WTC11 (cell line): ENCODE results near the gene CRABP2. TPM values are rescaled to one million over a fixed set of nuclear protein-coding genes. Genes with fewer than 3 reads are reported as not detected.
A peak's percentile ranks its signal among the peaks of the same experiment; 100 is the strongest.

Experiments
- ATAC-seq: fragments of 200-7000 bp; cut with Tn5 transposase; 2 replicates; pipeline ENCODE4 v1.10.0; 2021; ENCODE audit warnings: mild to moderate bottlenecking, moderate library complexity
- CTCF ChIA-PET: fragments of 300-600 bp; sonication (Branson Sonifier 250); formaldehyde crosslinking; loops from one replicate; lab custom pipeline; 2021; ENCODE audit warnings: antibody characterized with exemption; lab: Charles Lee
- POLR2A ChIA-PET: fragments of 350-600 bp; sonication (Branson Sonifier 250); formaldehyde crosslinking; loops from one replicate; lab custom pipeline; 2021; ENCODE audit warnings: antibody characterized with exemption; lab: Charles Lee
- DNase-seq: peaks from one replicate; pipeline ENCODE4 v3.0.0; 2021; ENCODE audit warnings: low spot score
- H3K27ac Mint-ChIP-seq: 2 replicates; pipeline ENCODE4 v1.8.0; 2021; ENCODE audit warnings: mixed read lengths
- H3K27me3 Mint-ChIP-seq: 2 replicates; pipeline ENCODE4 v1.8.0; 2021; ENCODE audit warnings: low read depth, mild to moderate bottlenecking, moderate library complexity, mixed read lengths
- H3K36me3 Mint-ChIP-seq: 2 replicates; pipeline ENCODE4 v1.8.0; 2021; ENCODE audit warnings: mixed read lengths
- H3K4me1 Mint-ChIP-seq: 2 replicates; pipeline ENCODE4 v1.8.0; 2022; ENCODE audit warnings: mixed read lengths
- H3K4me3 Mint-ChIP-seq: 2 replicates; pipeline ENCODE4 v1.8.0; 2021; ENCODE audit warnings: mild to moderate bottlenecking, moderate library complexity, mixed read lengths
- H3K9me3 Mint-ChIP-seq: 2 replicates; pipeline ENCODE4 v1.8.0; 2021; ENCODE audit warnings: mixed read lengths
- ATF1 ChIP-seq: sonication (generic); formaldehyde crosslinking; IDR thresholded peaks from 2 replicates; pipeline ENCODE4 v1.8.1; 2023; ENCODE audit warnings: mild to moderate bottlenecking, moderate library complexity, missing genetic modification reagents
- CTCF ChIP-seq: fragments of 200-600 bp; IDR thresholded peaks from 2 replicates; pipeline ENCODE4 v1.8.0; 2022; ENCODE audit warnings: antibody characterized with exemption
- GTF2I ChIP-seq: fragments of 250-450 bp; sonication (Bioruptor Pico); conservative IDR thresholded peaks from 2 replicates; pipeline ENCODE4 v1.4.0; 2021; ENCODE audit warnings: mild to moderate bottlenecking
- HMGXB4 ChIP-seq: sonication (generic); formaldehyde crosslinking; IDR thresholded peaks from 2 replicates; pipeline ENCODE4 v1.8.1; 2023; ENCODE audit warnings: mild to moderate bottlenecking, moderate library complexity, missing genetic modification reagents
- MAX ChIP-seq: sonication (generic); formaldehyde crosslinking; IDR thresholded peaks from 2 replicates; pipeline ENCODE4 v1.8.0; 2022; ENCODE audit warnings: mild to moderate bottlenecking, missing genetic modification reagents
- NFE2L1 ChIP-seq: sonication (generic); formaldehyde crosslinking; IDR thresholded peaks from 2 replicates; pipeline ENCODE4 v1.8.1; 2023; ENCODE audit warnings: missing genetic modification reagents
- NR2C2 ChIP-seq: sonication (generic); formaldehyde crosslinking; IDR thresholded peaks from 2 replicates; pipeline ENCODE4 v1.8.0; 2022; ENCODE audit warnings: mild to moderate bottlenecking, missing genetic modification reagents
- PRDM15 ChIP-seq: sonication (generic); formaldehyde crosslinking; IDR thresholded peaks from 2 replicates; pipeline ENCODE4 v1.8.0; 2022; ENCODE audit warnings: missing genetic modification reagents
- SMAD4 ChIP-seq: sonication (generic); formaldehyde crosslinking; IDR thresholded peaks from 2 replicates; pipeline ENCODE4 v1.8.0; 2022; ENCODE audit warnings: mild to moderate bottlenecking, missing genetic modification reagents
- SP1 ChIP-seq: sonication (generic); formaldehyde crosslinking; conservative IDR thresholded peaks from 2 replicates; pipeline ENCODE4 v1.8.1; 2022; ENCODE audit warnings: missing genetic modification reagents
- TEAD1 ChIP-seq: sonication (generic); formaldehyde crosslinking; IDR thresholded peaks from 2 replicates; pipeline ENCODE4 v1.8.0; 2022; ENCODE audit warnings: mild to moderate bottlenecking, missing genetic modification reagents
- TEAD4 ChIP-seq: sonication (generic); formaldehyde crosslinking; IDR thresholded peaks from 2 replicates; pipeline ENCODE4 v1.8.0; 2022; ENCODE audit warnings: mild to moderate bottlenecking, missing genetic modification reagents
- TP53 ChIP-seq: sonication (generic); formaldehyde crosslinking; IDR thresholded peaks from 2 replicates; pipeline ENCODE4 v1.8.1; 2023; ENCODE audit warnings: mild to moderate bottlenecking, missing genetic modification reagents
- USF2 ChIP-seq: sonication (generic); formaldehyde crosslinking; IDR thresholded peaks from 2 replicates; pipeline ENCODE4 v1.8.1; 2023; ENCODE audit warnings: mild to moderate bottlenecking, missing genetic modification reagents, moderate library complexity
- ZNF121 ChIP-seq: sonication (generic); formaldehyde crosslinking; IDR thresholded peaks from 2 replicates; pipeline ENCODE4 v1.8.0; 2023; ENCODE audit warnings: missing genetic modification reagents
- ZNF281 ChIP-seq: sonication (generic); formaldehyde crosslinking; IDR thresholded peaks from 2 replicates; pipeline ENCODE4 v1.8.0; 2023; ENCODE audit warnings: mild to moderate bottlenecking, missing genetic modification reagents
- ZNF317 ChIP-seq: sonication (generic); formaldehyde crosslinking; IDR thresholded peaks from 2 replicates; pipeline ENCODE4 v1.8.1; 2023; ENCODE audit warnings: low read depth, mild to moderate bottlenecking, moderate library complexity, missing genetic modification reagents, borderline replicate concordance
- total RNA-seq: library from RNA; stranded (reverse); gene quantifications from 3 replicates; pipeline ENCODE4 v1.2.3, GENCODE V29; 2021

Gene CRABP2
- total RNA-seq, 1 experiment from 2014 or later: 135 TPM

- peaks cover 7% of the 10 kb centered on the region; the same call in 1 of the 2 replicates for H3K27me3 Mint-ChIP-seq
- no peak for DNase-seq
- ChIA-PET CTCF (interaction anchor here (0.7 to 17.1 kb wide), 24 partner anchors 12 to 236 kb away, joined by 3 to 1553 read pairs (median 24); partner anchors contain the start of genes BCAN, CRABP2, HDGF and INSRR), POLR2A (interaction anchor here (1.2 to 8.0 kb wide), 9 partner anchors 10 to 76 kb away, joined by 3 to 195 read pairs (median 6); partner anchors contain the start of genes CRABP2, HDGF, ISG20L2 and METTL25B)
- no peak overlapping the region for H3K27ac Mint-ChIP-seq
- ATAC-seq: no peak
- TF ChIP-seq ZNF317 (CRISPR knock-in tag): no peak
- TF ChIP-seq USF2 (CRISPR knock-in tag): no peak
- TF ChIP-seq PRDM15: no peak
- TF ChIP-seq ATF1: no peak
- no peak for TF ChIP-seq TEAD4 (CRISPR knock-in tag)
- TF ChIP-seq SMAD4 (CRISPR knock-in tag): no peak
- no peak for TF ChIP-seq TP53
- peak overlapping the region; percentile 74 for H3K4me3 Mint-ChIP-seq
- no peaks in the 10 kb centered on the region for H3K36me3 Mint-ChIP-seq
- H3K4me1 Mint-ChIP-seq: peaks cover 59% of the 10 kb centered on the region
- H3K9me3 Mint-ChIP-seq: no peaks in the 10 kb centered on the region
Observed at GRCh38 chr1:156690675-156691036, 14.7 kb downstream of the CRABP2 start.

- POLR2A ChIA-PET: interaction anchor here (0.9 to 8.0 kb wide), 15 partner anchors 9 to 170 kb away, joined by 3 to 195 read pairs (median 5); partner anchors contain the start of genes CRABP2, HDGF, ISG20L2 and METTL25B
- Mint-ChIP-seq H3K9me3 (no peaks in the 10 kb centered on the region), H3K4me1 (peaks cover 59% of the 10 kb centered on the region), H3K4me3 (peak overlapping the region; percentile 74), H3K27me3 (peaks cover 7% of the 10 kb centered on the region; the same call in 1 of the 2 replicates), H3K27ac (peak overlapping the region; percentile 25; the same call in 1 of the 2 replicates), H3K36me3 (no peaks in the 10 kb centered on the region)
- TF ChIP-seq GTF2I (peak; percentile 95), ZNF121 (CRISPR knock-in tag) (no peak)
- CTCF ChIA-PET: interaction anchor here (0.6 to 17.1 kb wide), 61 partner anchors 7 to 237 kb away, joined by 3 to 1553 read pairs (median 6); partner anchors contain the start of genes BCAN, CRABP2, HAPLN2 and HDGF
- ATAC-seq (no peak), DNase-seq (no peak)
Observed at GRCh38 chr1:156689953-156690674, 15.3 kb downstream of the CRABP2 start.

GRCh38 chr1:156689035-156689952, 16.1 kb downstream of the CRABP2 start:
- Mint-ChIP-seq H3K27ac (peak overlapping the region; percentile 25; the same call in 1 of the 2 replicates), H3K9me3 (no peaks in the 10 kb centered on the region), H3K4me3 (peak overlapping the region; percentile 74), H3K4me1 (peaks cover 57% of the 10 kb centered on the region), H3K36me3 (no peaks in the 10 kb centered on the region), H3K27me3 (peaks cover 7% of the 10 kb centered on the region; the same call in 1 of the 2 replicates)
- CTCF ChIA-PET: interaction anchor here (0.6 to 17.1 kb wide), 67 partner anchors 8 to 238 kb away, joined by 3 to 1553 read pairs (median 5); partner anchors contain the start of genes BCAN, CRABP2, HAPLN2 and HDGF
- POLR2A ChIA-PET: interaction anchor here (0.6 to 8.0 kb wide), 14 partner anchors 10 to 171 kb away, joined by 3 to 195 read pairs (median 5); partner anchors contain the start of genes CRABP2, HDGF, ISG20L2 and METTL25B
- DNase-seq (peak; percentile 90), ATAC-seq (peak; percentile 51)
- TF ChIP-seq TEAD1 (CRISPR knock-in tag) (0 out of 2 replicates have a peak, but pooled peaks have one; percentile 32), MAX (peak; percentile 63), HMGXB4 (CRISPR knock-in tag) (peak; percentile 70; the same call in 1 of the 2 replicates), ZNF281 (no peak), NR2C2 (no peak), SP1 (CRISPR knock-in tag) (peak; percentile 58; the same call in 1 of the 2 replicates), NFE2L1 (no peak), CTCF (peak; percentile 87)
